ENCODE results near the gene CACNB2.
"Not testable (repeated sequence)": the region's sequence is repeated elsewhere in the genome, so short reads cannot be mapped to it uniquely, and the experiment has no call there.

Gene CACNB2

DNA sequence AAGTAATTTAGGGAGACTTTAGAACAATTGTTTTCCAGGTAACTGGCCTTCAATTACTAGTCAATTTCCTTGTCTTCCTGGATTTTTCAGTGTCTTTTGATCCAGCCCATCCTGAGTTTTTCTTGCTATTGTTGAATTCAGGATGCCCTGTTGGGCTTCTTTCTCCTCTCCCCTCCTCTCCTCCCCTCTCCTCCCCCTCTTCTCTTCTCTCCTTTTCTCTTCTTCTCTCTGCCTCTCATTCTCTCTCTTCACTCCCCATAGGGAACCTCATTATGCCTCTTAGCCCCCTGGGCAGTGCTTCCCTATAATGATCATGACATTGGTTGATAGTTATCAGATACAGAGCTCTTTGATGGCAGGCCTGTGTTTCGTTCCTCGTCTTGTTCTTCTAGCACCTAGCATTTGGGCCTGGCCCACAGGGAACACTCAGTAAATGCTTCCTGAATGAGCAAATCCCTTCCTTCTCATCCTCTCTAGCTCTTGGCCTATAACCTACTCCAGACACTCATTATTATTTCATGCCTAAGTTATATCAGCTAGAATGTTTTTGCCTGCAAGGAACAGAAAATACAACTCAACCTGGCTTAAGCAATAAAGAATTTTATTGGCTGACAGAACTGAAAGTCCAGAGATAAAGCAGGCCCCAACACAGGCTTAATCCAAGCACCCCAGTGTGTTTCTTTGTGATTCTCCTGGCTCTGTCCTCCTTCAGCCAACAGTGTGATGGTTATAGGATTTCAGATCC, 56.8 kb downstream of the CACNB2 start:
- no peak overlapping the region for H3K4me3 ChIP-seq (ENCODE audit: low read depth, low read length)

DNA sequence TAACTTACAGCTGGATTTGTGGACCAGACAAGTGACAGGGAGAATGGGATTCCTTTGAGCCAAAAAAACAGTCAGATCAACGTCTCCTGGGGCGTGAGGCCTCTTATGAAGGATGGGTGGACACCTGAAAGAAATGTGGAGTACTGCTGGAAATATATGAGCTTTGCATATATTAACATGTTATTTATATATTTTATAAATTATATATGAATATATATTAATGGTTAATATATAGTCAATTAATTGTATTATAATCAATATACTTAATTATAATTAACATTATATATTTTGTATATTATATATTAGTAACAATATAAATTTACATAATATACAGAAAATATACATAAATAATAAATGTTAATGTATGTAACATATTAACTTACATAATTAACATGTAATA, 57.5 kb downstream of the CACNB2 start:
- no peak overlapping the region for H3K4me3 ChIP-seq (ENCODE audit: low read depth, low read length)

DNA sequence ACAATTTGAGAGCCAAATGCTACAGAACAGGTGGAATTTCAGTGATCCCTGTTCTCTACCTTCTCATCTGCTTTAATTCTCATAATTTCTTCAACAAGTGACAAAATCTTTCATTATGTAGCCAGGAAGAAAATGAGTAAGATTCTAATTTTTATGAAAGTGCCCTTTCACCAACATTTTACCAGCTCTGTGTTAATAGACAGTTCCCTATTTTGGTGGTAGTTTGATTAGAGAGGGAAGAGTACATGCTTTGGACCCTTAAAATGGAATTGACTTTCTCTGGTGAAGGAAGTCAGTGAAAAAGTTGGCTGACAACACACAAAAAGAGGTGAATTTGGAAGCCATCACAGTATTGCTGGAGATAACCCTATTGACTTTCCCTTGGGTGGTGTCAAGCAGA, 61.7 kb downstream of the CACNB2 start:
- no peak overlapping the region for H3K4me3 ChIP-seq (ENCODE audit: low read depth, low read length)

DNA sequence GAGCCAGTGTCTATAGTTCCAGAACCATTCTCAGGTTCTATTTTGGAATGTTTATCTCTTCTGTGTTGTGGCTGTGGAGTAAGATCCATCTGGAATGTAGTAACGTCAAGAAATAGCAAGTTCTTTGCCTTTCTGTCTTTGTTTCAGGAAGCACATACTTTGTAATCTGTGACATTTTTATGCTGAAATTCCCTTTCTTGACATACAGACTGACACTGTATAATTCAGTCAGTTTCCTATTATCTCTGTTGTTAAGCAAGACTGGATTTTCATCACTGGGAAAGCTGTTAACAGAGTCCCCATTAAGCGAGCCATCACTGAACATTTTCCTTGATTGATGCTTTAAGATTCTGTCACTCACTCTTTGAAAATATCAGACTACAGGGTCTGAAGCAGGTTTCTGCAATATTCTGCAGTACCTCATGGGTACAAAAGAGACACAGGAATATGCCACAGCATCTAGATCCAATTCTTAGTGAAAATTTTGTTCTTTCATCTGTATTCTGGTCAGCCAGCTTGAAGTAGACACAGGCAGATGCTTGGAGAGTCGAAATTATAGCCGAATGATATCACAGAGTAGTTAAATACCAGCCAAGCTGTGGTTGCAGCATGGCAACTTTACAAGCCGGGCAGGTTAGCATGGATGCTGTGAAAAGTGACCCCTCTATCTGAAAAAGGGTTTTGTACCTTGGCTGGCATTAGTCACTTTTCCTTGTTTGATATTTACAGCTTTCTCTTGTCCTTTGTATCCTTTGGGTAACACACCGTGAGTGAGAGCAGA, 62.6 kb downstream of the CACNB2 start:
- no peak overlapping the region for H3K4me3 ChIP-seq (ENCODE audit: low read depth, low read length)

DNA sequence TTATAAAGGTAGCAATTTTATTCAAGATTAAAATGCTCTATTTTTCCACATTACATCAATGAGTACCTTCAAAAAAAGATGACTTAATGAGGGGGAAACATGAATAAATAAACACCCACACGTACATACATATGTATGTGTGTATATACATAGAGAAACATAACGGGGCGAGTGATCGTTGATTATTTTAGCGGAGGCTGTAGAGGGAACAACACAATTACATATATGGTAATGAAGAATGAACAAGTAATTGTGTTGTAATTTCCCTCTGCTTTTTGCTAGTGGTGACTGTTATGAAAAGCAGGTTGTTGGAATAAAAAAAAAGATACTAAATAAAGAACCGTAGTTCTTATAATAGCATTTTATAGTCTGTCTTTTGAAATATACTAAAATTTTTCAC, 63.2 kb downstream of the CACNB2 start:
- H3K4me3 ChIP-seq (ENCODE audit: low read depth, low read length): no peak overlapping the region

DNA sequence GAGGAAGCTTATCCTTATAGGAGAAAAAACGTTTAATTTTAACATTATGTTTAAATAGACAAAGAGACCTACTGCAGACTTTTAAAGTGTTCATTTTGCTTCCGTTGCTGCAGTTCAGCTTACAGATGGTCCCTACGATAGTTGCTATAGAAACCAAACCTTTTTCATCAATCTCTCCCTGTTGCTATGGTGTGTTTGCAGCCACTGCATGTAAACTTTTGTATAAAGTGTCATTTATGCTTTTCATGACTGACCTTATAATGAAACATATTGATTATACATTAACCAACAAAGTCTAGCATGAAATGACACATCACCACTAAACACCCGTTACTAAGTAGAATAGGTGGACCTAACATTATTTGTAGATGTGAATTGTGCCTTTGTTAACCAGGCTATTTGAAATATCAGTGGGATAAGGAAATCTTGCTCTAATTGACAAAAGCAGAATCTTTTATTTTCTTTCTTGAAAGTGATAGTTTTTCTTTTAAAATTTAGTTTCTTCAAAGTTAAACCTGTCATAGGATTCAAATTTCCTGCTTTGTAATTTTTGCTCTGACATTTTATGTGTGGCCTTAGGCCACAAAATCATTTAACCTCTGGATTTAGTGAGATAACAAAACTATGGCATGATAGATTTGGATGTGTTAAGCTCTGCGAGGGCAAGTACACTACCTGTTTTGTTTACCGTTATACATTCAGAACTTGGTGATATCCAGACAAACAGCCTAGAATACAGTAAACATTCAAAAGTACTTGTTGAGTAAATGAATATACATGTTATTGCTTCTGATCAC, 64.0 kb downstream of the CACNB2 start:
- no peak overlapping the region for H3K4me3 ChIP-seq (ENCODE audit: low read depth, low read length)

DNA sequence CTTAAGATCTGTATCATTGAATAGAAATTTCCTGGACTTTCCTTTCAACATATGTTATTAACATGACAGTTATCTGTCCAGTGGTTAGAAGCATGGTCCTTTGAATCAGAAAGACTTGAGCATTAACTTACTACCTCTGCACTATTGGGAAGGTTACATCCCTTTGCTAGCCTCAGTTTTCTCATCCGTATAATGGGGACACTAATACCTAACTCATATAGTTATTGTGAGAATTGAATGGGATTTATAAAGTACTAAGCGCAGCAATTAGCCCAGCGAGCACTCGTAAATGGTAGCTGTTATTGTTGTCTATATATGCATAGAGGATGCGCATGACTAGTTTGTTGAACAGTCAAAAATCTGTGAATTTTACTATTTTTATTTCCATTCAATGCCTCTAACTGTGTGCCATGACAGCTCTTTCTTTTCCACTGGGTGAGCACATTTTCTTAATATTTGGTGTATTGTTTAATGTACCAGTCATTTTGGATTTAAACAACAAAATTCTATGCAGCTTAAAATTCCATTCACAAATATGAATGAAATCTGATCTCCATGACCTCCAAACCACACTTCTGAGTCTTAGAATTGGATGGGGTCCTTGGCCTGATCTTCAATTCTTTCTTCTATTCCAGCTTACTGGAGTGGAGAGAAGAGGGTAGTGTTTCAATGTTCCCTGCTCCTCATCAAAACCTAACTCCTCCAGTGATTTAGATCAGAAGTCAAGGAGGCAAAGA, 65.0 kb downstream of the CACNB2 start:
- H3K4me3 ChIP-seq (ENCODE audit: low read depth, low read length): no peak overlapping the region

DNA sequence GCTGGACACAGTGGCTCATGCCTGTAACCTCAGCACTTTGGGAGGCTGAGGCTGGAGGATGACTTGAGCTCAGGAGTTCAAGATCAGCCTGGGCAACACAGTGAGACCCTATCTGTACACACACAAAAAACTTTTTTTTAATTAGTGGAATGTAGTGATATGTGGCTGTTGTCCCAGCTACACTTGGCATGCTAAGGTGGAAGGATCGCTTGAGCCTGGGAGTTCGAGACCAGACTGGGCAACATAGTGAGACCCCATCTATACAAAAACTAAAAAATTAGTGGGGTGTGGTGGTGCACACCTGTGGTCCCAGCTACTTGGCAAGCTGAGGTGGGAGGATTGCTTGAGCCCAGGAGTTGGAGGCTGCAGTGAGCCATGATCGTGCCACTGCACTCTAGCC, 68.0 kb downstream of the CACNB2 start:
- H3K4me3 ChIP-seq (ENCODE audit: low read depth, low read length): not testable (repeated sequence)

DNA sequence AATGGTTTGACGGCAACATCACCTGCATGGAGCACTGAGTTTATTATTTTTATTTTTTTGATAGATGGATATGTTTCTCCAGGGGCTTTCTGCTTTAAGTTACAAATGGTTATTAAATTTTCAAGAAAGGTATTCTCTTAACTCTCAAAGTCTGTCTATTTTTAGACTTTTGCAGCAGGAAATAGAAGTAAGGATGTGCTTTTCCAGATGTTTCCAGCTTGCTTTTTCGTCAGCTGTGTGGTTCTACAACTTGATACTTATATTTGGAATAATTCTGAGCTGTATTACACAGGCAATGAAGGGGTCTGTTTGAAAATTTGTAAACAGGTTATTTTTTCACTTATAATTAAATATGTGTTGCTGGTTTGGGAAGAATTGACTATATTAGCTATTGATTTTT, 69.0 kb downstream of the CACNB2 start:
- no peak overlapping the region for H3K4me3 ChIP-seq (ENCODE audit: low read depth, low read length)

DNA sequence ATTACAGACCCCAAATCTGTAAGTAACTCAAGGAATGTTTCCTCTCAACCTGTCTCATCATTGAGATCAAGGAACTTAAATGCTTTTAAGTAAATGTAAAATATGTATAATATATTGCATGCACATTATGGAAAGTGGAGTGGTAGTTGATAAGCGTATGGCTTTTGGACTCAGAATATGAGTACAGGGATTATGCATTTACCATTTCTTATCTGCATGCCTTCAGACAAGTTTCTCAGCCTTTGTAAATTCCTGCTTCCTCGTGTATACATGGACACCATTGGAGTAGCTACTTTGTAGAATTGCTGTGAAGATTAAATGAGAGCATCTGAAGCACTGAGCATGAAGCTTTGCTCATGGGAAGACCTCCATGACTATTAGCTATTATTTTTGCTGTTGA, 70.5 kb downstream of the CACNB2 start:
- no peak overlapping the region for H3K4me3 ChIP-seq (ENCODE audit: low read depth, low read length)

DNA sequence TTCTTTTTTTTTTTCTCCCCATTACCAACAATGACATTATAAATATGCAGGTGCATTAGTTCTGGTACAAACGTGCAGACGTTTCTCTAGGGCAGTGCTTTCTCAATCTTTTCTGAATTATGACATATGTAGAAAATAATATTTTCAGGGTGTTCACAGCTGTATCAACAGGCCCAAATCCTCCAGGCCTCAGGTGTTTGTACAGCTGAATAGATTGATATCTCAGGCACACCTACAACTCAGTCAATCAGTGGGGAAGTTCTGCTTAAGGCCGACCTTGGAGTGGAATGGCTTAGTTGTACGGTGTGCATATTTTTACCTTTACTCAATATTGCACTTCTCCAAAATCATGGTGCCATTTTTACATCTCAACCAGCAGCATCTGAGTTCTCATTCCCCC, 71.6 kb downstream of the CACNB2 start:
- H3K4me3 ChIP-seq (ENCODE audit: low read depth, low read length): no peak overlapping the region

DNA sequence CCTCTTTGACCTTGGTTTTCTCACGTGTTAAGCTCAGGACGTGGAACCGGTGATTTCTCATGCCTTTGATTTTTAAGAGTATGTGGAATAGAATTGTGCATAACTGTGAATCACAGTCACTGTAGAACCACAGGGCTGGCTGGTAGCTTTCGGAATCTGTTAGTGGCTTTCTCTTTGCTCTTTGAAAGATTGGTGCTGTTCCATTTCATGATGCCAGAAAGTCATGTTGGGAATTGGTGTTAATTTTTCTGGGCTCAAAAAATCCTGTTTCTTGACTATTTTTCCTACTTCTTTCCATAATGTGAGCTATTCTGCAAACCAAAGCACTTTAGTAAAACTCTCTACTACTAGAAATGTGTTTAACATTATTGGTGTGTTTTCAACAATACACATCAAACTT, 73.0 kb downstream of the CACNB2 start:
- H3K4me3 ChIP-seq (ENCODE audit: low read depth, low read length): no peak overlapping the region

DNA sequence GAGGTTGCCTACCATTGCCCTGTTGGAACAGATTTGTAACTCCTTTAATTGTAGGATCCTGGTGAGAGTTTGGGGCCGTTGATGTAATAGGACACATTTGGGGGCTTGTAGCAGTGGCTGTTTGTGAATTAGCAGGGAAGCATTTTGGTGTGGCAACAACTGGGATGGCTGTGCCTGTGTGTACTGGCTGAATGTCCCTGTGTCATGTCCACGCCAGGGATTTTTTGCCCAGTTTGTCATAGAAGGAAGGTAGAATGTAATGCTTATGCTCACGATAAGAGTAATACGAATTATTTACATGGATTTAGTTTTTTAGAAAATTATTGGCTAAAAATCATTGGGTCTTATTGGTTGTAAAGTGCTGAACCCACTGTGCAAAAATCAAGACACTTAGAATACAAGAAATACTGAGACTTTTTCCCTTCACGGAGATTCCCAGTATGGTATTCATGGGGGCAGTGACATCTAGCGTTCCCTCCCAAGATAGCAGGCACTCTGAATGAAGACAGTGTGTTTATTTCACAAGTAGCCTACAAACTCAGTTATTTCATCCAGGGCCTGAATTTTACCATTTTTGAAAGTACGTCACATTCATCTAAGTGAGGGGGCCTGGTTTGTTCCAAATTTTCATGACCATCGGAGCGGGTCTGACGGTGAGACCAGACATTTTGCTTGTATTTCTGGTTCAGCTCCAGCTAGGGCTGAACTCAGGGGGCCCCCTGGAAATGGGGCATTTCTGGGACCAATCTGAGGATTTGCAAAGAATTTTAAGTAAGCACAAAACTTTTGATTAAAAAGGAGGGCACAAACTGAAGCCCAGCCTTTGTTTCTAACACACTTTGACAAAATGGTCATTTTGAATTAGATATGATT, 74.7 kb downstream of the CACNB2 start:
- H3K4me3 ChIP-seq (ENCODE audit: low read depth, low read length): no peak overlapping the region

DNA sequence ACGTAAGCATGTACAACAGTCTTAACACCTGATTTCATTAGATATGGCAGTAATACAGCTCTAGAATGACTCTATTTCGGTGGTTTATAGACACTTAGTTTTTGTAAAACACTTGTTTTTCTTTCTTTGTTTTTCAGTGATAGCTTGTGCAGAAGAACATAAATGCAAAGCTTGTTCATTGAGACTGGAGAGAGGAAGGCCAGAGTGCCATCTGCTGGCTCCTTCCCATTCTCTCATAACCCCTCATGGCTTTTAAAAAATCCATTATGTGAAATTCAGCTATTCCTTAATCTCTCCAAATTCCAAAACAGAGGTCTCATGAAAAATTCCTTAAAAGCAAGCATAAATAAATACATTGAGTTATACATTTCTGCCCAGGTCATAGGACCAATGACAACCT, 76.3 kb downstream of the CACNB2 start:
- no peak overlapping the region for H3K4me3 ChIP-seq (ENCODE audit: low read depth, low read length)

DNA sequence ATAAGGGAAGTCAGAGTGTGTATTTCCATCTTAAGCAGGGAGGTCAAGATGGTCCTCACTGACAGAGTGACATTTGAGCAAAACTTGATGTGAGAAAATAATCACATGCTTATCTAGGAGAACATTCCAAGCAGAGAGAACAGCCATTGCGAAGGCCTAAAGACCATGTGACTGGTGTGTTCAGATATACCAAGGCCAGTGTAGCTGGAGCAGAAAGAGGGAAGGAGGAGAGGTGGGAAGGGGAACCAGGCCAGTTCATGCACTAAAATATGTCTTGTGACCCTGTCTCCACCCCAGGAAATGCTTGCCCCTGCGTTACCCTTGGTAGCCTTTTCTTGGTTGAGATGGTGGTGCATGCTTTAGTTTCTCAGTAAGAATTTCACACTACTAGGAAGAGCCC, 77.4 kb downstream of the CACNB2 start:
- H3K4me3 ChIP-seq (ENCODE audit: low read depth, low read length): no peak overlapping the region

DNA sequence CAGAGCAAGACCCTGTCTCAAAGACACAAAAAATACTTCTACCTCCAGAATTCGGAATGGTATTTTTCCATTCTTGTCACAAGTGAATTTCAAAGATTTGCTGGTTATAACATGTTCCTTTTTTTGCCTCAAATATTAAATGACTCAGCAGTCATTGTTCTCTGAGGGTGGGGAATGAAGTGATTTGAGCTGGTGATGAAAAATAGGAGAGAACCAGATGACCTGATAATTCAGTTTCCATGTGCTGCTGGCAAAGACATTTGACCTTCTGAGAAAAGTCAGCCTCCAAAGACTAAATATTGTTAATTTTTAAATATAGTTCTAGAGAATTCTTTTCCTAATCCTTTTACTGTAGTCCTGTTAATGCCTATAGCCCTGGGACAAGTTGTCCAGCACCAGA, 78.9 kb downstream of the CACNB2 start:
- no peak overlapping the region for H3K4me3 ChIP-seq (ENCODE audit: low read depth, low read length)

DNA sequence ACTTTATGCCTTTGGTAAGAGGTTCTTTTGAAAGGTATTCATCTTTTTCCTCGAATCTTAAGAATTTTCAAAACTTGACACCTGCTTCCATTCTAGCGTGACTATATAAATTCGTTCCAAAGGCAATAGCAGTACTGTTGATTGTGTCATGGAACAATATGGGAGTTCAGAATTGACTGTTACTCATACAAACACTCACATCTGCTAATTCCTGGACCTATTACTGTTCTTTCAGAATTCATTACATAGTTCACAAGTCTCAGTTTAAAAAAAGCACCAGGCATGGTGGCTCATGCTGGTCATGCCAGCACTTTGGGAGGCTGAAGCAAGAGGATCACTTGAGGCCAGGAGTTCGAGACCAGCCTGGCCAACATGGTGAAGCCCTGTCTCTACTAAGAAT, 80.9 kb downstream of the CACNB2 start:
- no peak overlapping the region for H3K4me3 ChIP-seq (ENCODE audit: low read depth, low read length)

DNA sequence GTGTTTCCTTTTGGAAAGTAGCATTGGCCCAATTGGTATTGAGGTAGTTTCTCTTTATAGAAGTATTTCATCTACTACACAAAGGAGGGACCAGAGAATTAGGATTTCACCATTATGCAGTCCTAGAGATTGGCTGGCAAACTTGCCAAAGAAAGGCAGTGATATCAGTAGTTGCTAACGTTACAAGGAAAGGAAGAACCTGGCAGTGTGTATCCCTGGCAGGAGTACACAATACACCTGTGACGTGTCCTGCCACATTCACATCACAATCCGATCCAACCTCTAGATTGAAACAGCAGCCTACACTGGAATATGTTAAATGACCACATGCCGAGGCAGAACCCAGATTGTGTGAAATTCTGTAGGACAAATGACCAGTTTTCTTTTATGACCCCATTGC, 81.7 kb downstream of the CACNB2 start:
- H3K4me3 ChIP-seq (ENCODE audit: low read depth, low read length): no peak overlapping the region

DNA sequence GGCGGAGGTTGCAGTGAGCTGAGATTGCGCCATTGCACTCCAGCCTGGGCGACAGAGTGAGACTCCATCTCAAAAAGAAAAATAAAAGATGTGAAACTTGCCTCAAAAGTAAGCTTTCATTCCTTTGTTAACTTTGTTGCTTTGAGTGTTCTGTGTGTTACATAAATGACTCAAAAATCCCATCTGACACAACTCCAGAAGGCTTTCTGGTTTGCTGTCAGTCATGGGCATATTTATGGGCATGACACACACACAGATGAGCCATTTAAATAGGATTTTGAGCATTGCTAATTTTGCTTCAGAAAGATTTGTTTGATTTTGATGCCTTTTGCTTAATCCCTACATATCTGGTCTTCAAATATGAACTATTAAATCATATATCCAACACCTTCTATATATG, 82.6 kb downstream of the CACNB2 start:
- no peak overlapping the region for H3K4me3 ChIP-seq (ENCODE audit: low read depth, low read length)

DNA sequence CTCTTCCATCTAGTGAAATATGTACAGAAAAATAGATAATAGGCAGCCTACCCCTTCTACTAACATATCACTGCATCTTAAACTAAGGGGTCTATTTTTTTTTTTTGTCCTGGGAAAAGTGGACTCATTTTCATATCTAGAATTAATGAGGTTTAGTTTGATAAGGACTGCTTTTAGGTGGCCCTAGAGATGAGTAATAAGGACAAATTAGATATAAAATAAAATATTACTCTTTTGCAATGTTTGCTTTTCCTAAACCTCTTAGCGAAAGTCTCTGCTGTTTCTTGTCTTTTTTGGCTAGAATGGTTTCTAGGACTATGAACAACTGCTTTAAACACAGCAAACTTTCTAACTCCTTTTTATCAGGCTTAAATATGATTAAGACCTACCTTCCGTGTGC, 83.7 kb downstream of the CACNB2 start:
- no peak overlapping the region for H3K4me3 ChIP-seq (ENCODE audit: low read depth, low read length)
